GM20431 (cell line): ENCODE results near the gene ZBTB16.

Experiments used
- in situ Hi-C: fragments of 300-500 bp; cut with MseI, MboI; formaldehyde crosslinking; loops from one replicate; pipeline ENCODE4 v1.15.0; 2020; ENCODE audit warnings: low sequenced_read_pairs; ENCODE audit not compliant: unreplicated experiment

Gene ZBTB16

DNA sequence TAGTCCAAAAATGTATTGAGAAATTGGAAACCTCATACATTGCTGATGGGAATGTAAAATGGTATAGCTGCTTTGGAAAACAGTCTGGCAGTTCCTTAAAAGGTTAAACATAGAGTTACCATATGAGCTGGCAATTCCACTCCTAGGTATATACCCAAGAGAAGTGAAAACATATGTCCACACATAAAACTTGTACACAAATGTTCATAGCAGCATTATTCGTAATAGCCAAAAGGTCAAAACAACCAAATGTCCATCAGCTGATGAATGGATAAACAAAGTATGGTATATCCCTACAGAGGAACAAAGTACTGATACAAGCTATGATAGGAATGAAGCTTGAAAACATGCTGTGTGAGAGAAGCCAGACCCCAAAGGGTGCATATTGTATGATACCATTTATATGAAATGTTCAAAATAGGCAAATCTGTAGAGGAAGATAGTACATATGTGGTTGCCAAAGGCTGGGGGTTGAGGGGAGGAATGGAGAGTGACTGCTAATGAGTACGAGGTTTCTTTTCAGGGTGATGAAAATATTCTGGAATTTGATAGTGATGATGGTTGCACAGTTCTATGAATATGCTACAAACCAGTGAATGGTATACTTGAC lies 85.8 kb downstream of the ZBTB16 start:
- in situ Hi-C loops = no loop called here

DNA sequence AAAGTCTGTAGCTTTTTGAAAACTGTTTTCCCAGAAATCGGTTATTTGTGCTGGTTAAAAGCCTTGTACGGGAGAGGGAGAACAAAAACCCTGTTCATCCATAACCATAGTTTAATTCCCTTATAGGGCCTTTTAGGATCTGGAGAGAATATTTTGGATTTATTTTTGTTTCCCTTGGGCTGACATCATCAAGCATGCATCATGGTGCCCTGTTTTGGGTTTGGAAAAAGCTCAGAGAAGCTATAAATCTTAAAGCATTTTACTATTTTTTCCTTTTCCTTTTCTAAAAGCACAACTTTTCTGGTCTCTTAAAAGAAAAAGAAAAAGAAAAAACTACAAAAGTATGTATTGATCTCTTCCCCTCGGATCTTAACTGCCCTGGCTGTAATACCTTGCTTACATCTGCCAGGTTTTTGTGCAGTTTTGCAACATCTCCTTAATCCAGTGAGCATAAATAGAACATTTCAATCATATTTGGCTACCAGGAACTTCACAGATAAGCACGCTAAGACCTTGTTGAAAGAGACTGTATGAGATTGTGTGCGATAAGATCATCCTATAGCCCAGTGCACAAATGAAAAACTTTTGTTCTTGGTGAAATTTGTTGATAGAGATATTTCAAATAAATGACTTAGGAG lies 88.0 kb downstream of the ZBTB16 start:
- in situ Hi-C loops = no loop called here

DNA sequence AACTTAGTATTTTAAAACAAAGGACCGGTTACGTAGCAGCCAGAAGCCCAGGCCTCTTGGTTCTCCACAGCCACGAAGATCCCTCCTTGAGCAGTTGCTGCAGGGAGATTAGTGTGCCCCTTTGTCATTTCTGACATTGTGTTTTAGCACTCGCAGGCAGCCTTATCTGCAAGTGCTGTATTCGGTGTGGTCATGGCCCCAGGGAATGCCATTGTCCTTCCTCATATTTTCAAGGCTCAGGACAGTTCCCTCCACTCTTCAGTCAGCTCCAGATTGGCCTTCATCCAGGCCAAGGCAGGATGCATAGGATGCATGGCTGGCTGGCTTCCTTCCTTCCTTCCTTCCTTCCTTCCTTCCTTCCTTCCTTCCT lies 88.5 kb downstream of the ZBTB16 start:
- in situ Hi-C loops = no loop called here

DNA sequence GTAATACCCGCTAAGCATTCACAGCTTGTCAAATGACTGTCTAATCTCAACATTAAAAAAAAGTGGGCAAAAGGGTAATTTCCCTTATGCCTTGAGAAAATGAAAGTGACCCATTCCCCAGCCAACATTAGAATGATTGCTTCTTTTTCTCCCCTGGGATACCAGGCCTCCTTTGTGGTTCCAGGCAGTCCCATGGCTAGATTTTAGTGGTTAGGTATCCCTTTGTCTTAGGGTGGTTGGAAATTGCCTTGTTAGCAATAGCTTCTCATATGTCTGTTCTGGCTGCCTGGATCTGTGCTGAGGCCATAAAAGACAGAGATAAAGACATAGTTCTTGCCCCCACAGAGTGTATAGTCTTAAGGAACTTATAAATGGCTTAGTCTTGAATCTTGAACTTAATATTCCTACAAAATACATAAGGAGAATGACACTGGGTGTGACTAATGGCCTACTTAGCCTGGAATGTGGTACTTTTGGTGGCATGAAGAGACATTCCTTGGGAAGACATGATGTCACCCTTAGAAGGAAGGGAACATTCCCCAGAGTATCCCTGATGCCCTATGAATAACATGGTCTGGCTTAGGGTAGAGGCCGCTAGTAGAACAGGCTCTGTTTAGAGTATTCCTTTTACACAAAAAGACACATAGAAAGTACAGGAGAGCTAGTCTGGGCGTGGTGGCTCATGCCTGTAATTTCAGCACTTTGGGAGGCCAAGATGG lies 90.3 kb downstream of the ZBTB16 start:
- in situ Hi-C loops = no loop called here

DNA sequence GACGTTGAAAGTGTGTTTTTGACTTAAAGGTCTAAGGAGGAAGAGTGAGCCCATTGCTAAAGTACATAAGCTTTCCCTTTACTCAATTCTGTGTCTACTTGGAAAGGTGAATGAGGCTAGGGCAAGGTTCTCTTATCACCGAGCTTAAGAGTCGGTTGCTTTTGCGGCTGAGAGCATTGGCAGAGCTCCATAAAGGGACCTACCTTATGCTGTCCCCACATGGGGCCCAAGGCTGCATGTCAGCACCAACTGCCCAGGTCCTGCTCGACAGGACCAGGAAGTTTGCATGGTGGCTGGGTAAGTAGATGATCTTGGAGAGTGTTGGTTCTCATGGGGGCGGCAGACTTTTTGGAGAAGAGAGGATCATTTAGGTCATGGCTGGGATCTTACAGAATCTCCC lies 91.2 kb downstream of the ZBTB16 start:
- in situ Hi-C loops = no loop called here

DNA sequence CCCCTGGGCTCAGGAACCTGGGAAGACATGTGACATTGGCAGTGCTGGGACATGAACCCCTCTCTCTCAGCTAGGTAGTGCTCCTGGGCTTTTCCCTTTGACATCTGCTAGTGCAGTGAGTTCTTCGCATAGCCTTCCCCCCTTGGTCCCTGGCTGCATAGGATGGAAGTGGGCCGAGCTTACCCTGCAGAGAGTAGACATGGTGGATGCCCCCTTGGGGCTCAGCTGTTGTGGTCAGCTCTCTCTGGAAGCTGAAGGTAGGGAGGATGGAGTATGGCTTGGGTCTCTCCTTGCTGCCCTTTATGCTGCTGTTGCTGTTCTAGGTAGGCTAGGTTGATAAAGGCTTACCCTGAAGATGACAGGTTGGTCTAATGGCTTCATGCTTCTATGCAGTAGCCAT lies 92.1 kb downstream of the ZBTB16 start:
- in situ Hi-C loops = no loop called here

DNA sequence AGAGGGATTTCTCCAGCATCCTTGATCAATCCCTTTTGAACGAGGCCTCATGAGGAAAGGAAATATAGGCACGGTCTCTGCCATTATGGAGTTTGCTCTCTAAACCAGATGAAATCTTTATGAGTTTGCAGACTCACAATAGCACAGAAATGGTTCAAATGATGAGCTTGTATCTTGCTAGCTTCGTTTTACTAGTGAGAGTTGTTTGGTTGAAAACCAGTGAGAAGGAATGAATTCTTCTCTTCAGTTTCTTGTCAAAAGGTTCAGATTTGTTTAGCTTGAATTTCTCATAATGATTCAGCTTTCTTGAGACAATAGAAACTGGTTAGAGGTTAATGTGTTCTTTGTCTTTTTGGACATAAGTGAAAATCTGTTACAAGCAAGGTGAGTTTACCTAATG lies 92.7 kb downstream of the ZBTB16 start:
- in situ Hi-C loops = no loop called here

DNA sequence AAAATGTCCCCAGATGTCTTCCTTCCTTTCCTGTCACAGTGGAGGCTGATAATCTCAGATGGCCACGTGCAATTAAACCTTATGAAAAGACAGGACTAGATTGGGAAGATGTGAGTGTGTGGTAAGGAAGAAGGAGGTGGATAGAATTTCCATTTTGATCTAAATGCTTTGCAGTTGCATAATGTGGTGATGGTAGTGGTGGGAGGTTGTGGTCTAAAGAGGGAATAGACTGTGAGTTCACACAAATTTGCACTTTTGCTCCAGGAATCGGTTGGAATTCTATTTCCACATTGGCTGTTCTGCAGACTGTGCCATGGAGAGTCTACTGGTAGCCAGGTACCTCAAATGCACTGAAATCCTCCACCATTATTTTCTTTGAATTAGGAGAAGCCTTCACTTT lies 93.3 kb downstream of the ZBTB16 start:
- in situ Hi-C loops = no loop called here

DNA sequence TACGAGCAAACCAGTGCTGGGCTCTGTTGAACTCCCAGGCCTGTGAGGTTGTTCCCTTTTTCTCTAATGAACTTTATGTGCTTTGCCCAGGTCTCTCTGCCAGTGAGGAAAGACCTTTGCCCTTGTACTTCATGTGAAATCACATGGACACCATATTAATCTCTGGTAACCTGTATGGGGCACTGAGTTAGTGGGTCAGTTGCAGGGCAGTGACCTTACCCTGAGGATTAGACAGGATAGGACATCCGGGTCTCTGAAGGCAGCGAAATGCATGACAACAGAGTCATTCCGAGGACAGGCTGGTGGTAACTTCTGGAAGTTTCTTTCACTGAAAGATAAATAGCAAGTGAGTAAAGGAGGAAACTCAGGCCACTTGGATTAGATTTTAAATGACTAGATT lies 93.7 kb downstream of the ZBTB16 start:
- in situ Hi-C loops = no loop called here

DNA sequence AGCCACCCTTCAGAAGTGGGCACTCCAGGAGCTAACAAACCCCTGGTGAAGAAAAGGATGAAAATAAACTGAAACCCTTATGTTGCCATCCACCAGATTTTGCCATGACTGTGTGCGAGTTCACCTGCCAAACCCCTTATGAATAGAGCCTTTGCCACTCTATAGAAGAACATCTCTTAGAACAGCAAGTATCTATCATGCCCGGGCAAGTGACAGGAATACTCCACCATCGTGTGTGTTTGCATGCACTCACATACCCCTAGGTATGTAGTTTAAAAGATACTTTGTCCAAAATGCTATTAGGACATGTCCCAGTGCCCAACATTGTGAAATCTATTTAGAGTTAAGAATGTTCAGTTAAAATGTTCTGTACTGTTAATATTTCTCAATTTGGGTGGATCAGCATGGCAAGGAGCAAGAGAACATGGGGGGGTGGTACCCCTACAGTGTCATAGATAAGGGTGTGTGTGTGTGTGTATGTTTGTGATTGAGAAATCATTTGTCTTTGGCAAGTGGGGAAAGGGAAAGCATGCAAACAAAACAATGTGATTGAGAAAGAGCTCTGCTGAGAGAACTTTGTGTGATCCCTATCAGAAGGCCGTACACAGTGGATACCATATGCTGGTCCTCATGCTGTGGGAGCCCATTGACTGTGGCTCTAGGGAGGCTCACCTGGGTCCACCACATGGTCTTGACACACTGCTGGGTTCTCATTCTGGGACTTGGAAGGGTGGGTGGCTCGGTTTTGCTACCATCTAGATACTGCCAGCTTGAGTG lies 94.9 kb downstream of the ZBTB16 start:
- in situ Hi-C loops = no loop called here

DNA sequence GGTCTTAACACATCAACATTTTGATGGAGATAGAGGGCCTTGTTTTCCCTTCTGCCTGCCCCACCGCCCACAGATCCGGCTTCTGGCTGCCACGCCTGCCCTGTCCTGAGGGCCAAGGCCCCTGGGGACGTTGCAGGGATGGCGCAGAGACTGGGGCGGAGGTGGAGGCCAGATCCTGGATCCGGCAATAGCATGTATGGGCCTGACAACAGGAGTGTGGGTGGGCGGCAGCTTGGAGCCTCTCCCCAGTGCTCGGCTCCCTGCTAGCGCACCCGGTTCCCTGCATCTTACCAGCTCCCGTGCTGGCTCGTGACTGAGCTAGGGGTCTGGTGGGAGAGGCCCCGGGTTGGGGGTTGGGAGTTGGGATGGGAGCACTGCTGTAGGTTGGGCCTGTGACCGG lies 95.6 kb downstream of the ZBTB16 start:
- in situ Hi-C loops = no loop called here

DNA sequence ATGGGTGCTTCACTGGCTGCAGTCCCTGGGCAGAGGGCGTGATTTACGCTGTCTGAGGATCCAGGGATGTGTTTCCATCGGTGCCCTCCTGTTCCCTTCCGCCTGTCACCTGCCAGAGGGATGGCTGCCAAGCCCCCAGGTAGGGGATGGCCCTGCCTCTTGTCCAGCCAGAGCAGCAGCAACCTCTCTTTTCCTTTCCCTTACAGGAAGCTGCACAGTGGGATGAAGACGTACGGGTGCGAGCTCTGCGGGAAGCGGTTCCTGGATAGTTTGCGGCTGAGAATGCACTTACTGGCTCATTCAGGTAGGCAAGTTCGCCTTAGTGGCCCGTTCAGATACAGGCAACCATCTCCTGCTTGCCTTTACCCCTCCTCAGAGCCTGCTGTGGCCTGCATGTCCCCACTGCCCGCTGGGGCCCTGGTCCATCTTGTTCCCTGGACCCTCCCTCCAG lies 96.6 kb downstream of the ZBTB16 start:
- in situ Hi-C loops = no loop called here

DNA sequence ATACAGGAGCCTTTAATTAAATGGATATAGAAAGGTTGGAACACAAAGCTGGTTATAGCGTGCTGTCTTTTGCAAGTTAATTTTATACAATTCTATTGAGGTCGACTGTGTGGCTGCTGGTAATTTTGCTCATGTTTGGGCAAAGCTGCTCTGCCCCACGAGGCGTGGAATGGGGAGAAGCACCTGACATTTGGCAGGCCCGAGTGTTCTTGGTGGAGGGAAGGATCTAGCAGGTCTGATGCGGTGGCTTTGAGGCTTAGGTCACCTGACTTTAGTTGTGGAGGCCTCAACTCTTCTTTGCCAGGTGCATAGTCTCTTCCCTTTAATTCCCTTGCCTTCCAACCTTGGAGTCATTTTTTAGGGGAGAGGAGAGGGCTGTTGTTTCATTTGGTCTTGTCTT lies 97.3 kb downstream of the ZBTB16 start:
- in situ Hi-C loops = no loop called here

DNA sequence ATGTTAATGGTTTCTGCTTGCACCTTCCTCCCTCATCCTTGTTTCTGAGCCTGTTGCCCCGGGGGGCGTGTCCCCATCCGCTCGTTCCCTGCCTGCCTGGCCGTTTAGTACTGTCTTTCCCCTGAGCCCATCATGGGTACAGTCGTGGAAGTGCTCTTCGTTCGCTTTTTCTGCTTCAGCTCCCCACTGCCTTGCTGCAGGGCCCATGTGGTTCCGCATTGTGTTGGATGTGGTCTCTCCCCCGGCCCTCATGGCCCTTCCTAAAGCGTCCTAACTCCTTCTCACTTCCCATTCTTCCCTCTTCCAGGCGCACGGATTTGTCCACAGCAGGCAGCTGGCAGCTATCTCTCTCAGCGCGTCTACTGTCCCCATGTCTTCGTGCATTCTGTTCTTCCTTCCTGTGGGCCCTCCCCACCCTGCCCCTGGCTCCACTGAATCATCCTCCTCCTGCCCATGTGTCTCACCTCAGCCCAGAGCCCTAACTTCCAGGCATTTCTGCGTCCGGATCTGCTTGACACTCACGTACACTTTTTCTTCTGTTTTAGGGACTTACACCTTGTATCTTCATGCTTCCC lies 98.1 kb downstream of the ZBTB16 start:
- in situ Hi-C loops = no loop called here

DNA sequence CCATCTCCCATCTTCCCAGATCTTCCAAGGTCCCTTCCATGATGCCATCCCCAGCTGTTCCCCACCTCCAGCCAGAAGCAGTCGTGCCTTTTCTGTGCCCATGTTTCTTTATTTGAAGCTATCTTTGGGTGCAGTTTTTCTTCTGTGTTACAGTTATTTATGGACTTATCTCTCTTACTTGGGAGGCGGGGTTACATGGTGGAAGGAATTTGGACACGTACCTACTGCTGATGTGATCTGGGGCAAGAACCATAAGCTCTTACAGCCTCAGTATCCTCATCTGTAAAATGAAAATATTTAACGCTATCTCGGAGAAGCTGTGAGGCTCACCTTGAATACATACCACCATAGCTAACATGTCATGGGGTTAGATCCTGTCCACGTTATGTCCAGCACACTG lies 98.9 kb downstream of the ZBTB16 start:
- in situ Hi-C loops = no loop called here

DNA sequence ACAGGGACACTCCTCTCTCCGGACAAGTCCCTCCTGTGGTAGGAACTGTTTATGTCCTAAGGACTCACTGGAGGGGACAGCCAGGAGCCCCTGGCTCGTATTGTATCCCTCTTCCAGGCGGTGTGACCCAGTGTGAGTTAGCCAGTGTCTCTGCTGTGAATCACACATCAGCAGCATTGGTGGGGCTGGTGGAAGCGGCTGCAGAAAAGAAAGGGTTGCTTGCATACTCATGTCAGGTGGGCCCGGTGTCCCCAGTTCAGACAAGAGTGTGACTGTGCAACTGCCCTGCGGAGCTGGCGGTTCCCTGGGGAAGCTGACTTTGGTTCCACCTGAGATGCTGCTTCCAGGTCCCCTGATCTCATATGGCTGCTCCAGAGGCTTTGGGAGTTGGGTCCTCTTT lies 99.4 kb downstream of the ZBTB16 start:
- in situ Hi-C loops = no loop called here

DNA sequence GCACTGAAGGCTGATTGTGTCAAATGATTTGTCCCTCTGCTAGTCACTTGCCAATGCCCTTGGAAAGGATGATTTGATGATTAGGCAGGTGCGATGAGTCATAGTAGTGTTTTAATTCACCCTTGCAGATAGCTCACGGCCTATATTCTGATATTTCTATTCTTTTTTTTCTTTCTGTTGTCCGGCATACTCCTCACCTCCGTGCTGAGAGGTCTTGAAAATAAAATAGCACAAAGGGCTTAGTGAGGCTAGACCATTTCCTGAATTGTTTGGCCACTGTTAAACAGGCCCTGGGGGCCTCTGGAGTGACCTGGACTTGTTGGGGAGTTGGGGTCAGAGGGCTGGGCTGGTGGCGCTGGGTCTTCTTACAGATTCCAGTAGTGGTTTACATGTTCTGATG lies 99.8 kb downstream of the ZBTB16 start:
- in situ Hi-C loops = no loop called here

DNA sequence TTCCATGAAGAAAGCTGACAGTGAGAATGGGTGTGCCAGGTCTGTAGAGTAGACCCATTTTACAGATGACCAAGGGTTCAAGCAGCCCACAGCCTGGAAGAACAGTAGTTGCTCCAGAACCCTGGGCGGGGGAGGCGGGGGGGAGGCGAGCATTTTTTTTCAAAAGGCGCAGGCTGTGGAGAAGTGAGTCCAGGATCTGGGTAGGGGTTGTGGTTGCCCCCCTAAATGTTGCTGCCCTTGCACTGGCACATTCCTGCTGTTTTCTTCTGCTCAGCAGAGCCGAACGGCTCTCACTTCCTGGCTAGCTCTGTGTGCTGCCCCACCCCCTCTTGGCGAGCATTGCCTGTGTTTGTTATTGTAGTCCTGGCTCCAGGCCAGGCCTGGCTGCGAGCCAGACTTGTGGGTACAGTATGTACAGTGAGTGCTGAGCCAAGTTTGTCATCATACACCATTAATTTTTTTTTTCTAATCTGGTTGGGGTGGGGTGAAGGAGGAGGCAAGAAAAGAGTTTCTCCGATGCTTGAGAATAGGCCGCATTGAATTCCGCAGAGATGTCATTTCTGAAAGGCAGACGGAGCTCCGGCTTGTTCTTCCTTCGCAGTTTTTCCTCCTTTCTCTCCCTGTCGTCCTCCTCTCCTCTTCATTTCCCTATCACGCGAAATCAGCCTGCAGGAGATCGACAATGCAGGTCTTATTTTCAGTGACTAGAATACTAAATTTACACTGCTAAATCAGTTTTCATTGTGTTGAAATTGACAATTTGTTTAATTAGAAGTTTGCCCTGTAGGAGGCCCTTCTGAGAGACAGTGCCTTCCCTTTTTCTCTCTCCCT lies 100.5 kb downstream of the ZBTB16 start:
- in situ Hi-C loops = no loop called here

DNA sequence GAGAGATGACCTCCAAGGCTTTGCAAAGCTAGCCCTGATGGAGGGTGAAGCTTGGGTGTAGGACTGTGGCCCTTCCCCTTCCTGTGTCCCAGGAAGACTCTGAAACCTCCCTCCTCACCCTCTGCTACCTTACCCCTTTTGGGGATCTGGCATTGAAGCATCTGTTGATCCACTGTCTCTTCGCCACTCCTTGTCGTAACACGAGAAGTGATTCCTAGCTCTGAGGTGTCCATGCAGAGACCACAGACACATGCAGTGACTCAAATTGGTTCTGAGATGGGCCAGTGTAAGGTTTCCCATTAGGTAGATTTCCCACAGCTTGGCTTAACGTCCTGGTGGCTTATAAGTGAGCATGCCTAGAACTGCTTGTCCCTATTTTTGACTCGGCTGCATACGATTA lies 101.4 kb downstream of the ZBTB16 start:
- in situ Hi-C loops = no loop called here
